Tracheal epithelial cell (primary cell): Measurements from ENCODE around the gene ARID2. TPM values are rescaled to one million over a fixed set of nuclear protein-coding genes. Genes with fewer than 3 reads are reported as not detected.

Experiments used
- total RNA-seq: library from RNA; depleted of rRNA; stranded (reverse); fragments of >200 nt; gene quantifications from 2 replicates; pipeline ENCODE4 v1.2.1, GENCODE V29; 2014

The ARID2 gene
- total RNA-seq = 10.8 and 18.8 TPM in 2 replicates

DNA sequence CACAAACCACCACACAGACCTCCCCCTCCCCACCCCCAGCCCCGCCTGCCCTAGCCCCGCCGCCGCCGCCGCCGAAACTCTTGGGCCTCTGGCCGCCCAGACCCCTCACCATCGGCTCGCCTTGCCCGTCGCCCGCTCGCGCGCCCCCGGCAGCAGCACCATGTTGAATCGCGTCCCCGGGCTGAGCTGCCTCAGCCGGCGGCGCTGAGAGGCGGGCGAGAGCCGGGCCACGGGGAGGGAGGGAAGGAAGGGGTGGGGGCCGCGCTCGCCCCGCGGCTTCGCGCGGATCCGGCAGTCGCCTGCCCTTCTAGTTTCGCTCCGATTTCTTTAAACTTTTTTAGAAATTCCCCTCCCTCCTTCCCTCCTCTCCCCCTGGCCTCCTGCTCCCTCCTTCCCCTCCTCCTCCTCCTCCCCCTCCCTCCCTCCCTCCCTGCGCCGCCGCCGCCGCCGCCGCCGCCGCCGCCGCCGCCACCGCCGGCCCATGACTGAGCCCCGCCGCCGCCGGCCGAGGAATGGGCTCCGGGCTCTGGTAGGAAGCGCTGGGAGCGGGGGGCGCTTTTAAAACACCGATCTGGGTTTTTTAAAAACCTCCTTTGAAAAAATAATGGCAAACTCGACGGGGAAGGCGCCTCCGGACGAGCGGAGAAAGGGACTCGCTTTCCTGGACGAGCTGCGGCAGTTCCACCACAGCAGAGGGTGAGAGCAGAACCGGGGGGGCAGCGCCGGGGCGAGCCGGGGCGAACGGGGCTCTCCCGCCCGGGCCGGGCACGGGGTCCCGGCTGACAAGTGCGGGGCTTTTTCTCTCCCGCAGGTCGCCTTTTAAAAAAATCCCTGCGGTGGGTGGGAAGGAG lies at the start of gene ARID2:
Gene ARID2, plus strand, starts transcription at position 474 of the 851 bp plus-strand sequence. Its CDS starts 131 bp downstream, at position 605.

